ENCODE data around the gene PDCD2. TPM values are rescaled to one million over a fixed set of nuclear protein-coding genes. Genes with fewer than 3 reads are reported as not detected.
A peak's percentile ranks its signal among the peaks of the same experiment; 100 is the strongest.

PDCD2 gene
- total and polyA plus RNA-seq, 4 donors = 19.6 to 28.3 (median 23.2) TPM

GRCh38 chr6:170596426-170596825 is 12.0 kb upstream of the PDCD2 start:
- Histone ChIP-seq H3K36me3 (ENCODE audit: control insufficient read depth in 4 of 4, insufficient read depth in 3 of 4, low read depth in 1 of 4, low read length in 3 of 4) (no peaks in the 10 kb centered on the region), H3K4me3 (ENCODE audit: low read depth in 1 of 3, low read length in 3 of 3) (no peak overlapping the region), H3K4me1 (ENCODE audit: control insufficient read depth in 4 of 4, insufficient read depth in 4 of 4, low read length in 3 of 4) (no peaks in the 10 kb centered on the region), H3K27ac (ENCODE audit: low read depth in 1 of 2, low read length in 2 of 2) (no peak overlapping the region), H3K9me3 (ENCODE audit: control insufficient read depth in 4 of 4, low read length in 3 of 4) (no peaks in the 10 kb centered on the region), H3K27me3 (ENCODE audit: control insufficient read depth in 4 of 4, insufficient read depth in 4 of 4, low read length in 3 of 4) (peaks cover 0 to 3% (median 0%) of the 10 kb centered on the region in 4 donors), H3K9ac (ENCODE audit: low read depth in 1 of 2, low read length in 2 of 2) (no peak overlapping the region)
- DNase-seq (ENCODE audit: low spot score) = no peak
- TF ChIP-seq CTCF (IDR thresholded peaks at IDR 0.05; ENCODE audit: low read depth, low read length, missing input control) = no peak
- no peak for TF ChIP-seq SP1 (IDR thresholded peaks at IDR 0.05)
- no peak for TF ChIP-seq FOXA2 (IDR thresholded peaks at IDR 0.05)
- no peak for TF ChIP-seq MAX (IDR thresholded peaks at IDR 0.05)

- Histone ChIP-seq H3K4me1 (ENCODE audit: control insufficient read depth in 4 of 4, insufficient read depth in 4 of 4, low read length in 3 of 4) (no peaks in the 10 kb centered on the region), H3K9me3 (ENCODE audit: control insufficient read depth in 4 of 4, low read length in 3 of 4) (peaks cover 0 to 4% (median 0%) of the 10 kb centered on the region in 4 donors), H3K27me3 (ENCODE audit: control insufficient read depth in 4 of 4, insufficient read depth in 4 of 4, low read length in 3 of 4) (no peaks in the 10 kb centered on the region), H3K27ac (ENCODE audit: low read depth in 1 of 2, low read length in 2 of 2) (no peak overlapping the region), H3K4me3 (ENCODE audit: low read depth in 1 of 3, low read length in 3 of 3) (no peak overlapping the region), H3K36me3 (ENCODE audit: control insufficient read depth in 4 of 4, insufficient read depth in 3 of 4, low read depth in 1 of 4, low read length in 3 of 4) (no peaks in the 10 kb centered on the region), H3K9ac (ENCODE audit: low read depth in 1 of 2, low read length in 2 of 2) (no peak overlapping the region)
- 77% methylated on average over 1 of the region's 1 CpG for WGBS
- no peak for DNase-seq (ENCODE audit: low spot score)
- TF ChIP-seq CTCF (IDR thresholded peaks at IDR 0.05; ENCODE audit: low read depth, low read length, missing input control) = no peak
- TF ChIP-seq NR2F2 (IDR thresholded peaks at IDR 0.05) = no peak
- no peak for TF ChIP-seq RXRA (IDR thresholded peaks at IDR 0.05)
- TF ChIP-seq ATF3 (IDR thresholded peaks at IDR 0.05) = no peak
- TF ChIP-seq YY1 (IDR thresholded peaks at IDR 0.05) = no peak
- TF ChIP-seq SP1 (IDR thresholded peaks at IDR 0.05) = no peak
- no peak for TF ChIP-seq FOXA2 (IDR thresholded peaks at IDR 0.05)
- no peak for TF ChIP-seq HNF4A (conservative IDR thresholded peaks at IDR 0.05)
These were observed 6.3 kb upstream of the PDCD2 start for GRCh38 chr6:170590725-170591124.

GRCh38 chr6:170584954-170585498 is 589 bp upstream of the PDCD2 start:
- Histone ChIP-seq H3K9me3 (ENCODE audit: control insufficient read depth in 4 of 4, low read length in 3 of 4) (no peaks in the 10 kb centered on the region), H3K36me3 (ENCODE audit: control insufficient read depth in 4 of 4, insufficient read depth in 3 of 4, low read depth in 1 of 4, low read length in 3 of 4) (peaks cover 0 to 21% (median 11%) of the 10 kb centered on the region in 4 donors), H3K9ac (ENCODE audit: low read depth in 1 of 2, low read length in 2 of 2) (peak overlapping the region; percentile 60 to 68), H3K27ac (ENCODE audit: low read depth in 1 of 2, low read length in 2 of 2) (peak overlapping the region; percentile 70 to 79), H3K27me3 (ENCODE audit: control insufficient read depth in 4 of 4, insufficient read depth in 4 of 4, low read length in 3 of 4) (no peaks in the 10 kb centered on the region), H3K4me3 (ENCODE audit: low read depth in 1 of 3, low read length in 3 of 3) (peak overlapping the region; percentile 82 to 98 (median 92)), H3K4me1 (ENCODE audit: control insufficient read depth in 4 of 4, insufficient read depth in 4 of 4, low read length in 3 of 4) (peaks cover 3 to 17% (median 16%) of the 10 kb centered on the region in 4 donors)
- 7% methylated on average over 6 of the region's 6 CpGs for WGBS
- no peak for DNase-seq (ENCODE audit: low spot score)
- TF ChIP-seq ATF3 (IDR thresholded peaks at IDR 0.05) (no peak), HNF4A (conservative IDR thresholded peaks at IDR 0.05) (no peak)
